Hepatocyte (in vitro differentiated cells): ENCODE measurements around the gene AKR1D1.
"Not testable (repeated sequence)": the region's sequence is repeated elsewhere in the genome, so short reads cannot be mapped to it uniquely, and the experiment has no call there.

Experiments used
- EZH2 ChIP-seq: fragments of 200-600 bp; sonication (generic); IDR thresholded peaks from 2 replicates; pipeline ENCODE4 v1.6.1; 2016; ENCODE audit warnings: antibody characterized with exemption, mild to moderate bottlenecking, borderline replicate concordance
- TF ChIP-seq, protein P1 (sequence below): fragments of 200-600 bp; sonication (generic); IDR thresholded peaks from 2 replicates; pipeline ENCODE4 v1.5.1; 2016; ENCODE audit warnings: antibody characterized with exemption, mild to moderate bottlenecking; ENCODE audit not compliant: poor library complexity

- TF ChIP-seq, protein P1, sequence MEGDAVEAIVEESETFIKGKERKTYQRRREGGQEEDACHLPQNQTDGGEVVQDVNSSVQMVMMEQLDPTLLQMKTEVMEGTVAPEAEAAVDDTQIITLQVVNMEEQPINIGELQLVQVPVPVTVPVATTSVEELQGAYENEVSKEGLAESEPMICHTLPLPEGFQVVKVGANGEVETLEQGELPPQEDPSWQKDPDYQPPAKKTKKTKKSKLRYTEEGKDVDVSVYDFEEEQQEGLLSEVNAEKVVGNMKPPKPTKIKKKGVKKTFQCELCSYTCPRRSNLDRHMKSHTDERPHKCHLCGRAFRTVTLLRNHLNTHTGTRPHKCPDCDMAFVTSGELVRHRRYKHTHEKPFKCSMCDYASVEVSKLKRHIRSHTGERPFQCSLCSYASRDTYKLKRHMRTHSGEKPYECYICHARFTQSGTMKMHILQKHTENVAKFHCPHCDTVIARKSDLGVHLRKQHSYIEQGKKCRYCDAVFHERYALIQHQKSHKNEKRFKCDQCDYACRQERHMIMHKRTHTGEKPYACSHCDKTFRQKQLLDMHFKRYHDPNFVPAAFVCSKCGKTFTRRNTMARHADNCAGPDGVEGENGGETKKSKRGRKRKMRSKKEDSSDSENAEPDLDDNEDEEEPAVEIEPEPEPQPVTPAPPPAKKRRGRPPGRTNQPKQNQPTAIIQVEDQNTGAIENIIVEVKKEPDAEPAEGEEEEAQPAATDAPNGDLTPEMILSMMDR, result not testable (repeated sequence)
- not testable (repeated sequence) for TF ChIP-seq EZH2
Measured at GRCh38 chr7:138091840-138092239, 15.6 kb downstream of the AKR1D1 start.
